ENCODE results near the gene OPN4.

OPN4 gene

GRCh38 chr10:86691333-86692022 is 37.1 kb downstream of the OPN4 start:
- no peak for TF ChIP-seq EZH2phosphoT487 (conservative IDR thresholded peaks at IDR 0.05; ENCODE audit: low read length)
- TF ChIP-seq CTCF (IDR thresholded peaks at IDR 0.05; ENCODE audit: insufficient read depth, low read length, poor library complexity, severe bottlenecking): no peak
- no peak overlapping the region for H3K4me3 ChIP-seq (ENCODE audit: insufficient read depth, low read length, poor library complexity, severe bottlenecking)
- H2AFZ ChIP-seq (ENCODE audit: low read depth, low read length, severe bottlenecking): no peak overlapping the region
- H3K9me2 ChIP-seq (replicated peaks; ENCODE audit: insufficient read depth, low read length): no peaks in the 10 kb centered on the region
- no peaks in the 10 kb centered on the region for H3K9me3 ChIP-seq (ENCODE audit: insufficient read depth, low read length)
- no peak overlapping the region for H3K9ac ChIP-seq (ENCODE audit: low read length)
- H4K20me1 ChIP-seq (ENCODE audit: low read depth, low read length): no peaks in the 10 kb centered on the region
- no peaks in the 10 kb centered on the region for H3K27me3 ChIP-seq (ENCODE audit: low read length)
- no peak overlapping the region for H3K27ac ChIP-seq (ENCODE audit: low read depth, low read length)
- no peaks in the 10 kb centered on the region for H3K36me3 ChIP-seq (ENCODE audit: low read length)
- H3K4me2 ChIP-seq (ENCODE audit: low read depth, low read length, poor library complexity, severe bottlenecking): no peak overlapping the region
- no peaks in the 10 kb centered on the region for H3K79me2 ChIP-seq (ENCODE audit: insufficient read depth, low read length)
- H3F3A ChIP-seq (ENCODE audit: insufficient read depth): no peaks in the 10 kb centered on the region

- Histone ChIP-seq H3K27ac (ENCODE audit: low read depth, low read length) (no peak overlapping the region), H3K9me2 (replicated peaks; ENCODE audit: insufficient read depth, low read length) (no peaks in the 10 kb centered on the region), H3K4me3 (ENCODE audit: insufficient read depth, low read length, poor library complexity, severe bottlenecking) (no peak overlapping the region), H4K20me1 (ENCODE audit: low read depth, low read length) (no peaks in the 10 kb centered on the region), H3F3A (ENCODE audit: insufficient read depth) (no peaks in the 10 kb centered on the region), H3K27me3 (ENCODE audit: low read length) (no peaks in the 10 kb centered on the region), H3K36me3 (ENCODE audit: low read length) (no peaks in the 10 kb centered on the region), H3K9ac (ENCODE audit: low read length) (no peak overlapping the region), H3K79me2 (ENCODE audit: insufficient read depth, low read length) (no peaks in the 10 kb centered on the region), H3K4me2 (ENCODE audit: low read depth, low read length, poor library complexity, severe bottlenecking) (no peak overlapping the region), H3K9me3 (ENCODE audit: insufficient read depth, low read length) (no peaks in the 10 kb centered on the region), H2AFZ (ENCODE audit: low read depth, low read length, severe bottlenecking) (no peak overlapping the region)
- TF ChIP-seq CTCF (IDR thresholded peaks at IDR 0.05; ENCODE audit: insufficient read depth, low read length, poor library complexity, severe bottlenecking): no peak
- TF ChIP-seq EZH2phosphoT487 (conservative IDR thresholded peaks at IDR 0.05; ENCODE audit: low read length): no peak
These were observed 37.7 kb downstream of the OPN4 start for GRCh38 chr10:86692023-86692514.

GRCh38 chr10:86692664-86693063 is 38.3 kb downstream of the OPN4 start:
- Histone ChIP-seq H2AFZ (ENCODE audit: low read depth, low read length, severe bottlenecking) (no peak overlapping the region), H3K9me2 (replicated peaks; ENCODE audit: insufficient read depth, low read length) (no peaks in the 10 kb centered on the region), H3K4me2 (ENCODE audit: low read depth, low read length, poor library complexity, severe bottlenecking) (no peak overlapping the region), H3K36me3 (ENCODE audit: low read length) (no peaks in the 10 kb centered on the region), H3K79me2 (ENCODE audit: insufficient read depth, low read length) (no peaks in the 10 kb centered on the region), H3K27me3 (ENCODE audit: low read length) (no peaks in the 10 kb centered on the region), H3F3A (ENCODE audit: insufficient read depth) (no peaks in the 10 kb centered on the region), H3K9ac (ENCODE audit: low read length) (no peak overlapping the region), H4K20me1 (ENCODE audit: low read depth, low read length) (no peaks in the 10 kb centered on the region), H3K27ac (ENCODE audit: low read depth, low read length) (no peak overlapping the region), H3K4me3 (ENCODE audit: insufficient read depth, low read length, poor library complexity, severe bottlenecking) (no peak overlapping the region), H3K9me3 (ENCODE audit: insufficient read depth, low read length) (no peaks in the 10 kb centered on the region)
- TF ChIP-seq EZH2phosphoT487 (conservative IDR thresholded peaks at IDR 0.05; ENCODE audit: low read length) (no peak), CTCF (IDR thresholded peaks at IDR 0.05; ENCODE audit: insufficient read depth, low read length, poor library complexity, severe bottlenecking) (no peak)
